Fibroblast of pulmonary artery (primary cell): Measurements from ENCODE around the gene DUSP15.

Experiments used
- DNase-seq: peaks from one replicate; pipeline ENCODE4 v3.0.0-alpha.2; 2010; ENCODE audit warnings: low read depth
- H3K4me3 ChIP-seq: replicated peaks from 2 replicates; pipeline ENCODE4 v1.5.1; 2011; ENCODE audit warnings: low read depth, mild to moderate bottlenecking, control low read depth, low read length, moderate library complexity
- TF ChIP-seq, protein P1 (sequence below): IDR thresholded peaks from 2 replicates; pipeline ENCODE4 v1.5.1; 2011; ENCODE audit warnings: mild to moderate bottlenecking, control low read depth, low read length, inconsistent platforms; ENCODE audit errors: missing control alignments

The DUSP15 gene

DNA sequence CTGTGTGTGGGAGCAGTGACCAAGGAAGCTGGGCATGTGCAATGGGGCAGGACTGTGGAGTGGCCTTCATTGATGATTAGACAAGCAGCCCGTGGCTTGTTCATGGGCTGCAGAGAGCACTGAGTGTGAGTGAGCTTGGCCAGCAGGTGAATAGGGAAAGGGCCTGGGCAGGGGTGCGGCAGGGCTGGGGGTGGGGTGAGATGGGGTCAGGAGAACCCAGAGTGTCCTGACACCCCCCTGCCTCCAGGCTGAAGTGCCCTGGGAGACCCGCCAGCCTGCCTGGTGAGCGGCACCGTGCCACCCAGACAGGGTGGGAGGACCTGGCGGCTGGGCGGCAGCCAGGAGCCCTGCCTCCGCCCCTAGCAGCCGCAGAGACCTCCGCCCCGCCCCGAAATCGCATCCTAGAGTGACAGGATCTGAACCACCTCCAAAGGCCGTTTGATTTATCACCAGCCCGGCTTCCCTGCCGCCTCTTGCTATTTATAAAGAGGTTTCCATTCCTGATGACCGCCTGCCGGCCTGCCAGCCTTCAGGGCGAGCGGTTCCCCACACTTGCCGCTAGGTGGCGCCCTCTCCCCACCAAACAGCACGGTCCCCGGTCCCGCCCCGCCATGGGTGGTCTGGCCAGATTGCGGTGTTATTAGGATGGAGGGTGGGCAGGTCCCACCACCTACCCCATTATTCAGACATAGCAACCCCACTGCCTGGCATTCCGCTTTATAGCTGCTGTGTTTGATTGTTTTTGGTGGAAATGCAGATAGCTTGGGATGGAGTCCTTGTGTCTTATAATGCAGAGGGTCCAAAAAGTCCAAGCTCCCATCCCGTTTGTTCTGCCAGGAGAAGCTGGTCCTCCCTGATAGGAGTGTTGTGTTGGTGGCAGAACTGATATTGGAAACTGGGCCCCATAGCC is 47.7 kb downstream of the DUSP15 start:
- no peak overlapping the region for H3K4me3 ChIP-seq
- peak; percentile 63 for DNase-seq
- TF ChIP-seq, protein P1, sequence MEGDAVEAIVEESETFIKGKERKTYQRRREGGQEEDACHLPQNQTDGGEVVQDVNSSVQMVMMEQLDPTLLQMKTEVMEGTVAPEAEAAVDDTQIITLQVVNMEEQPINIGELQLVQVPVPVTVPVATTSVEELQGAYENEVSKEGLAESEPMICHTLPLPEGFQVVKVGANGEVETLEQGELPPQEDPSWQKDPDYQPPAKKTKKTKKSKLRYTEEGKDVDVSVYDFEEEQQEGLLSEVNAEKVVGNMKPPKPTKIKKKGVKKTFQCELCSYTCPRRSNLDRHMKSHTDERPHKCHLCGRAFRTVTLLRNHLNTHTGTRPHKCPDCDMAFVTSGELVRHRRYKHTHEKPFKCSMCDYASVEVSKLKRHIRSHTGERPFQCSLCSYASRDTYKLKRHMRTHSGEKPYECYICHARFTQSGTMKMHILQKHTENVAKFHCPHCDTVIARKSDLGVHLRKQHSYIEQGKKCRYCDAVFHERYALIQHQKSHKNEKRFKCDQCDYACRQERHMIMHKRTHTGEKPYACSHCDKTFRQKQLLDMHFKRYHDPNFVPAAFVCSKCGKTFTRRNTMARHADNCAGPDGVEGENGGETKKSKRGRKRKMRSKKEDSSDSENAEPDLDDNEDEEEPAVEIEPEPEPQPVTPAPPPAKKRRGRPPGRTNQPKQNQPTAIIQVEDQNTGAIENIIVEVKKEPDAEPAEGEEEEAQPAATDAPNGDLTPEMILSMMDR, result peak; percentile 88

DNA sequence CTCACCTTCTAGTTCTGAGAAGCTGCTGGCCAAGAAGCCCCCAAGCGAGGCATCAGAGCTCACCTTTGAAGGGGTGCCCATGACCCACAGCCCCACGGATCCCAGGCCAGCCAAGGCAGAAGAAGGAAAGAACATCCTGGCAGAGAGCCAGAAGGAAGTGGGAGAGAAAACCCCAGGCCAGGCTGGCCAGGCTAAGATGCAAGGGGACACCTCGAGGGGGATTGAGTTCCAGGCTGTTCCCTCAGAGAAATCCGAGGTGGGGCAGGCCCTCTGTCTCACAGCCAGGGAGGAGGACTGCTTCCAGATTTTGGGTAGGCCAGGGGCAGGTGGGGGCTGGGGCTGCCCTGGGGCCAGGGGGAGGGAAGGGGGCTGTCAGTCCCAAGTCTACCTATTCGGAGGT is 48.9 kb downstream of the DUSP15 start:
- no peak overlapping the region for H3K4me3 ChIP-seq
- no peak for DNase-seq
- TF ChIP-seq, protein P1, result no peak

DNA sequence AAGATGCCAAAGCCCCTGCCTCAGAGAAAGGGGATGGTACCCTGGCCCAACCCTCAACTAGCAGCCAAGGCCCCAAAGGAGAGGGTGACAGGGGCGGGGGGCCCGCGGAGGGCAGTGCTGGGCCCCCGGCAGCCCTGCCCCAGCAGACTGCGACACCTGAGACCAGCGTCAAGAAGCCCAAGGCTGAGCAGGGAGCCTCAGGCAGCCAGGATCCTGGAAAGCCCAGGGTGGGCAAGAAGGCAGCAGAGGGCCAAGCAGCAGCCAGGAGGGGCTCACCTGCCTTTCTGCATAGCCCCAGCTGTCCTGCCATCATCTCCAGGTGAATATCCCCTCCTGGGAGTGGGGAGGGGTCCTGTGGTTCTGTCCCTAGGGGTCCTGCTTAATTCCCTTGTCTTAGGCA is 50.1 kb downstream of the DUSP15 start:
- DNase-seq, result no peak
- no peak overlapping the region for H3K4me3 ChIP-seq
- TF ChIP-seq, protein P1, result no peak

DNA sequence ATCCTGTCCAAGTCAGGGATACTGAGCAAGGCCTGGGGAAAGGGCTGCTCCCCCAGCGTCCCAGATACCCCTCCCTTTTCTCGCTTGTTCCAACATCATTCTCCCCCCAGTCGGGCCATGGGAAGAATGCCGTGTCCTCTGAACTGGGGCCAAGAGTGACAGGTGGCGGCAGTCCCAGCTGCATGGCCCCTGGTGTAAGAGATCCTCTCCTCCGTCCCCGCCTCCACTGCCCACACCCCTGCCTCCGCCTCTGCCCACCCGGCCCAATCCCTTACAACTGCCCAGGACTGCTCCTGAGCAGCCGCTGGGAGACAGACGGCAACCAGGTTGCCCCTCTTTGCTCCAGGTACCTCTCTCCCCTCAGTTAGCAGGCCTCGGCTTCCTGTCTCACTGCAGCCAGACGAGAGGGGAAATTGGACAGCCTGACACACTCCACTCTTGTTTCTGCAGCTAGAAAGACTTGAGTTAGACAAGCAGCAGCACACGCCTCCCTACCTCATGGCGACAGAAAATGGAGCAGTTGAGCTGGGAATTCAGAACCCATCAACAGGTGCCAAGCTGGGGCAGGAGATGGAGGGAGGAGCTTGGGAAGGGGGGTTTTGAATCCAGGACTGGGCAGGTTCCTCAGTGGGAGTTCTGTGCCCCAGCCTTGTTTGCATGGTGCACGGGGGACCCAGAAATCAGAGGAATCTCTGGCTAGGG is 51.1 kb downstream of the DUSP15 start, which contains the start of gene MYLK2:
Gene MYLK2 (plus strand): TSS at position 274 of the 702 bp plus-strand sequence. CDS start 225 bp downstream, at position 499.
- TF ChIP-seq, protein P1, result no peak
- DNase-seq, result no peak
- H3K4me3 ChIP-seq, result no peak within 1 kb of the TSS

DNA sequence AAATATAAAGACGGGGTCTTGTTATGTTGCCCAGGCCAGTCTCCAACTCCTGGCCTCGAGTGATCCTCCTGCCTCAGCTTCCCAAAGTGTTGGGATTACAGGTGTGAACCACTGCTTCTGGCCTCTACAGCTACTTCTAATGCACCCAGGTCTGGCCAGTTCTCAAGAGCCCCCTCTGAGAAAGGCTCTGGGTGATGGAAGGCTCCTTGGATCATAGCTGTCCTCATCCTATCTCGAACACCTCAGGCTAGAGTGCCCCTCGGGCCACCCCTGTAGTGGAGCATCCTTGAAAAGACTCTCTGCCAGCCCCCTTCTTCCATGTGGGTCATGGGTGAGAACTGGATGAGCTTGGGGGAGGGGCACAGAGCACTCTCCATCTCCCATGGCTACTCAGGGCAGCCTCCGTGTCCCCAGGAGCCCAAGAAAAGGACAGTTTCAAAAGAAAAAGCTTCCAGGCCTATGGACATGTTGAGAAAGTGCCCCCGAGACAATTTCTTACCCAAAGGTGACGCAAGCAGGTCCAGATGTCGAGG is 51.9 kb downstream of the DUSP15 start:
- no peak overlapping the region for H3K4me3 ChIP-seq
- DNase-seq, result no peak
- TF ChIP-seq, protein P1, result no peak

DNA sequence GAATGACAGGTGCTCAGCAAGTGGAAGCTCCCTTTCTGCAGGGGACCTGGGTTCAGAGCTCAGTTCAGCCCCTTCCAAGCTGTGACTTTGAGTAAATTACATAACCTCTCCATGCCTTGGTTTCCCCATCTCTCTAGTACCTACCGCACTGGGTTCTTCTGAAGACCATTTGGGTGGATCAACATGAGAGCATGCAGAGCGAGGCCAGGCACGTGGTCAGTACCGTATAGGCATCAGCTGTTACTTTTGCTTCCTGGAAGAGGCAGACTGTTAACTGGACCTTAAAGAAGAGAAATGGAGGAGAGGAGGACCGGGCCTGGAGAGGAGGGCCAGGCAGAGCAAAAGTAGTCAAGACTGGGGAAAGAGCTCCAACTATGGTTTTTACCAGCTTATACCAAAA is 52.9 kb downstream of the DUSP15 start:
- TF ChIP-seq, protein P1, result no peak
- no peak for DNase-seq
- H3K4me3 ChIP-seq, result no peak overlapping the region
